AG20443 (cell line): Measurements from ENCODE around the gene WBP1L.
A peak's percentile ranks its signal among the peaks of the same experiment; 100 is the strongest.
"Not testable (repeated sequence)": the region's sequence is repeated elsewhere in the genome, so short reads cannot be mapped to it uniquely, and the experiment has no call there.

Source experiments
- DNase-seq: peaks from one replicate; pipeline ENCODE4 v3.0.0; 2012; ENCODE audit warnings: low spot score, mixed read lengths

WBP1L gene

DNA sequence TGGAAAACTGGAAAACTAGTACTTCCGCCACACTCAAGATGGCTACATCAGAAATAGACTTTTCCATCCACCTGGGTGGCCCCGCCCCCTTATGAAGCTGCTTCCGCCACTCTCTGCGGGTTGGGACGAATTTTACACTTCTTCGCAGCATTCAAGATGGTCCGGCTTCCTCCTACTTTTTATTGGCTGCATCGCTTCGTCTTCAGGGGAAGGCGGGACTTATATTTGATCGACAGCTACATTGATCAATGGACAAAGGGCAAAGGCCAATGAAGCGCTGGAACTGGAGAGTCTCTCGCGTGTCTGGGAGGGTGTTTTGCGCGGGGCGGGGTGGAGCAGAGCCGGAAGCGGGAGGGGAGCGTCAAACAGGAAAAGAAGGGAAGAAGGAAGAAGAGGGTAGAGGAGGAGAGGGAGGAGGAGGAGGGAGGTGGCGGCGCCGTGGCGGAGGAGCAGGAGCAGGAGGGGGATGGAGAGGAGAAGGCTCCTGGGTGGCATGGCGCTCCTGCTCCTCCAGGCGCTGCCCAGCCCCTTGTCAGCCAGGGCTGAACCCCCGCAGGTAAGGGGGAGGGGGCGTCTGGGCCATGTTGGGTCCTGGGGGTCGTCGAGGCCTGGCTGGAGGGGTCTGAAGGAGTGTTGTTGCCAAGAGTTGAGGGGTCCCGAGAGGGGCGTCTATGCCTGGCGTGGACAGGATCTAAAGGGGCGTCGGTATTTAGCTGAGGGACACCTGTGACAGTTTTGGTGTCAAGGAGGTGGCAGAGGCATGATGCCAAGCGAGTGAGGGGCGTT lies at the start of gene WBP1L:
WBP1L (plus strand) TSS at position 361 of the 786 bp plus-strand sequence; CDS start at position 467, 106 bp downstream.
- DNase-seq = peak; percentile 95

GRCh38 chr10:102695401-102695800 lies 48.3 kb upstream of the WBP1L start:
- not testable (repeated sequence) for DNase-seq

DNA sequence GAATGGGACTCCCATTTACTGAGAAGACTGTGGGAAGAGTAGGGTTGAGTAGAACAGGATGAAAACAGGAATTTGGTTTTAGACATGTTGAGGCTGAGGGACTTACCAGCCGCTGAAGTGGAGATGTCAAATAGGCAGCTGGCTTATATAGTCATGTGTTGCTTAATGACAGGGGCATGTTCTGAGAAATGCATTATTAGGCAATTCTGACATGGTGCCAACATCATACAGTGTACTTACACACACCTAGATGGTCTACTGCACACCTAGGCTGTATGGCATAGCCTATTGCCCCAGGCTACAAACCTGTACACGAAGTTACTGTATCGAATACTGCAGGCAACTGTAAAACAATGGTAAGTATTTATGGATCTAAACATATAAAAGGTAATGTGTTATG lies 47.0 kb upstream of the WBP1L start:
- DNase-seq = no peak

- no peak for DNase-seq
Observed at GRCh38 chr10:102698894-102699293, 44.9 kb upstream of the WBP1L start.

GRCh38 chr10:102701272-102701671 lies 42.5 kb upstream of the WBP1L start:
- no peak for DNase-seq

DNA sequence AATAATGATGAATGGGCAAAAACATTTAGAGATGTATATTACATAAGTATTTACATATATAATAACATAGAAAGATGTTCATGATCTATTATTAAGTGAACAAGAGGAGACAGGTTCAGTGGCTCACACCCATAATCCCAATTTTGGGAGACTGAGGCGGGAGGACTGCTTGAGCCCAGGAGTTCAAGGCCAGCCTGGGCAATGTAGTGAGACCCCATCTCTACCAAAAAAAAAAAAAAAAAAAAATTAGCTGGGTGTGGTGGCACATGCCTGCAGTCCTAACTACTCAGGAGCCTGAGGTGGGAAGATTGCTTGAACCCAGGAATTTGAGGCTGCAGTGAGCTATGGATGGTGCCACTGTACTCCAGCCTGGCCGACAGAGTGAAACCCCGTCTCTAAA lies 42.0 kb upstream of the WBP1L start:
- no peak for DNase-seq

- no peak for DNase-seq
Observed at GRCh38 chr10:102702742-102703141, 41.0 kb upstream of the WBP1L start.

DNA sequence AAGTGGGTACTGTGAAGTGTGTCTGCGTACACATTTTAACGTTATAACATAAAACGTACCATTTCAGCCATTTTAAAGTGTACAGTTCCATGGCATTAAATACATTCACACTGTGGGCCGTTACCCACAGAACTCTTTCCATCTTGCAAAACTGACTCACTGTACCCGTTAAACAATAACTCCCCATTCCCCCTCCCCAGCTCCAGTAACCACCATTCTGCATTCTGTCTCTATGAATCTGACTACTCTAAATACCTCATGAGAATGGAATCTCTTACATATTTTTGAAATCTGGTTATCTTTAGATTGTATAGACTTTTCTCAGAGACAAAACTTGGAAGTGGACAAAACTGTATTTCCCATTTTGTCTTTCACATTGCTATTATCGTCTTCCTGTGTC lies 38.8 kb upstream of the WBP1L start:
- DNase-seq = no peak

- no peak for DNase-seq
Observed at GRCh38 chr10:102705531-102705930, 38.2 kb upstream of the WBP1L start.

GRCh38 chr10:102710609-102711008 lies 33.1 kb upstream of the WBP1L start:
- peak; percentile 43 for DNase-seq

GRCh38 chr10:102712089-102712488 lies 31.7 kb upstream of the WBP1L start:
- no peak for DNase-seq

DNA sequence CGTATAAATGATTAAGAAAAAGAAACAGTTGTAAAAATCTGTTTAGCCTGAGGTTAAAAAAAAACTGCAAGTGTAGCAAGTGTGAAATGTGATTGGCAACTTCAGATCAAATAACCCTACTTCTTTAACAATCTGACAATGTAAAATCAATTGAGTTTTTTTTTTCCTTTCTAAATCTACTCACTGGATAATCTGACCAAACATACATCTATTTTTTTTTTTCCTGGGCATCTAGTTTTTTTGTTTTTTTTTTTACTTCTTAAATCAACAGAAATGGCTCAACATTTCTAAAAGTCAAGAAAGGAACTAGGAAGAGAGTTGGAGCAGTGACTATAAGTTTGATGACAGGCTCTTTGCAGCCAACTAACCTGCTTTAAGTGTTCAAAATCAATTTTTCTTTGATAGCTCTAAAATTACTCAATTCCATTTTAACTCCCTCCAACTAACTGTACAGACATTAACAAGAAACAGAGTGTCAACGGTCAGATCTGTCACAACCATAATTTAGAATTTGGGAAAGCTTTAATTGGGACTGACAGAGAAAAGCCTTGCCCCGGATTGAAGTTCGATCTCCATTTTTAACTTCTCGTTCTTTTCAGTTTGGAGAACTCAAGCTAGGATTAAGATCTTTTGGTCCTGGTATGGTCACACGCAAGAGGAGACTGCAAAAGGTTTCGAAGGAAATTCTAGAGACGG lies 30.8 kb upstream of the WBP1L start:
- no peak for DNase-seq

DNA sequence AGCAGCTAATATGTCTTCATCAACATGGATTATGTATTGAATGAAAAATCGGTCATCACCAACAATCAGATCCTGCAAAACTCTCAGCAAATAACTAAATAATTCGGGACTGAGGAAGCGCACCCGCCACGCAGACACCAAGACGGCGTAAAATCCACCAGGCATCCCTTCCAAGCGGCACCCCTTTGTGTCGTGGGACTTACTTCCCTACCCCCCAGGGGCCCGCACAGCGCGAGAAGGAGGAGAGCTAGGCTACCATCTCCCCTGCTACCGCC lies 30.3 kb upstream of the WBP1L start:
- no peak for DNase-seq

DNA sequence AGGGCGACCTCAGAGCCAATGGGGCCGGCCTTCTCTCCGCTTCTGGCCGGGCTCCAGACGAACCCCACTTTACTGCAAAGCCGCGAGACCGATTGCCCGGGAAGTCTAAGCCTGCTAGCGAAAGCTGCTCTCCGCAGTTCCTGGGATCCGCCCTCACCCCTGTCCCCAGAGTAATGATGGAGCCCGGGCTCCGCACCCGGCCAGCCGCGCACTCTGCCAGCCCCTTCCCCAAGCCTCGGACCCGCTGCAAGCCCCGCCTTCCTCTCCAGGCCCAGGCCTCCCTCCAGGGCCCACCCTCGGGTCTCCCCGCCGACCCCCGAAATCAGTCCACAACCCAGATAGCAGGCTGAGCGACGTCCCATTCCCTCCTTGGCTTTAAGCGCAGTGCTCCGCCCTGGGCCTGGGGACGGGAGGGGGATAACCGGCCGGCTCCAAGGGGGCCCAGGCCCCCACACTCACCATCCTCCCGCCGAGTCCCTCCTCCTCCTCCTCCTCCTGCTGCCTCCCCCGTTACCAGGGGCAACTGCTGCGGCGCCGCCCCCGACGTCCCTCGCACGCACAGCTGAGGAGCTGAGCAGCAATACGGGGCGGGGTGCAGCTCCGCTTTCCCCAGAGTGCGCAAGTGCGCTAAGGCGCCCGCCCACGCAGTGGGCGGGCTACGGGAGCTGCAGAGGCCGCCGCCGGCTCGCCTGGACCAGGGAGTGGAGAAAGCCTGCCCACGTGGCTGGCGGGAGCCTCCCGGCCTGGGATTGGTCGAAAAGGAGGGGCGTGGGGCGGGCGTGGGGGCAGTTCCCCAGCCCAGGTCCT lies 29.7 kb upstream of the WBP1L start, which contains the start of gene ARL3:
ARL3 (minus strand) TSS at position 584 of the 807 bp plus-strand sequence; CDS start at position 462, 122 bp downstream.
- DNase-seq = peak; percentile 99

- DNase-seq = no peak
Observed at GRCh38 chr10:102714621-102715455, 28.9 kb upstream of the WBP1L start, which contains the start of gene SFXN2. Gene SFXN2 (plus strand): TSS chr10:102714636. CDS start chr10:102726637, 12,001 bp downstream.

DNA sequence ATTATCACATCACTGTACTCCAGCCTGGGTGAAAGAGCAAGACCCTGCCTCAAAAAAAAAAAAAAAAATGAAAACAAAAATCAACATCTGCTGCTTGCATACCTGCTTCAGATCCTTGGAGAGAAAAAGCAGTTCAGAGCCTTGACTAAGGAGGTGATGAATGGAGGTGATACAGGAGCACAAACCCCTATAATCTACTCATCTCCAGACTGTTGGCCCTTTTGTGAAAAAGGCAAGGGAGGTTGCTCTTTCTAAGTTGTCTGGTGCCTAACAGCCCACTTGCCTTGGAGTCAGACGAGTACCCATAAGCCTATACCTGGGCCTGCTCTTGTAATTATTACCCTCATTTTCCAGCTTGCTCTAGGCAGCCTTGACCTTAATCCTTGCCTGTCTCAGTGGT lies 27.9 kb upstream of the WBP1L start:
- no peak for DNase-seq

- DNase-seq = not testable (repeated sequence)
Observed at GRCh38 chr10:102716900-102717565, 26.7 kb upstream of the WBP1L start.

GRCh38 chr10:102718220-102718619 lies 25.5 kb upstream of the WBP1L start:
- no peak for DNase-seq

- DNase-seq = no peak
Observed at GRCh38 chr10:102720337-102720736, 23.4 kb upstream of the WBP1L start.

GRCh38 chr10:102720775-102721301 lies 22.9 kb upstream of the WBP1L start:
- no peak for DNase-seq

DNA sequence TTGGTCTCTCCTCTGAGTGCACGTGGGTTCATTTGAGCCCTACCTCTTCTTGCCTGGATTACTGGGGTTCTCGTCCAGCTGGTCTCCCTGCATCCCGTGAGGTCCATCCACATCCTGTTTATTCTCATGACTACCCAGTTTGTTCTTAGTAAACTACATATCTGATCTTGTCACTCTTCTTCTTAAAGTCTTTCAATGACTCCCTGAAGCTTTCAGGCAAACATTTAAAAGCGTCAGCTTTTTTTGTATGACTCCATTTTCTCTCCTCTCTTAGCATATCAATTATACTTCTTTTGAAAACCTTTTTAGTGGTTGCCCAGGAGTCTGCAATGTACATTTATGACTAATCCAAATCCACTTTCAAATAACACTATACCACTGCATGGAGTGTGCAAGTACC lies 21.8 kb upstream of the WBP1L start:
- no peak for DNase-seq
